Measurements from ENCODE around the gene P2RX3. TPM values are rescaled to one million over a fixed set of nuclear protein-coding genes. Genes with fewer than 3 reads are reported as not detected.

The P2RX3 gene
- total and polyA plus RNA-seq, 2 experiments from 2014 or later = 0.15 to 0.35 TPM

- peaks cover 36% of the 10 kb centered on the region for H3K79me2 ChIP-seq (replicated peaks; ENCODE audit: insufficient read depth)
- no peaks in the 10 kb centered on the region for H3K27me3 ChIP-seq (ENCODE audit: insufficient read depth)
- ATAC-seq = no peak
- Mint-ChIP-seq H3K9me3 (no peaks in the 10 kb centered on the region; the same call in 2 of the 3 replicates), H3K36me3 (ENCODE audit: low read depth) (peaks cover 41% of the 10 kb centered on the region), H3K4me1 (peaks cover 37% of the 10 kb centered on the region), H3K4me3 (no peak overlapping the region; the same call in 2 of the 3 replicates), H3K27ac (no peak overlapping the region), H3K27me3 (ENCODE audit: insufficient read depth, low read depth, poor library complexity) (peaks cover 11% of the 10 kb centered on the region)
- H3K36me3 ChIP-seq (ENCODE audit: insufficient read depth) = peaks cover 36% of the 10 kb centered on the region
- H2AFZ ChIP-seq = no peak overlapping the region
- no peak overlapping the region for H3K27ac ChIP-seq (ENCODE audit: low read depth)
- DNase-seq (ENCODE audit: low spot score) = no peak
- TF ChIP-seq JUNB (IDR thresholded peaks at IDR 0.05; ENCODE audit: unreplicated experiment) (no peak), STAT1 (IDR thresholded peaks at IDR 0.05; ENCODE audit: unreplicated experiment) (no peak), REST (IDR thresholded peaks at IDR 0.05; ENCODE audit: unreplicated experiment) (no peak), ETS1 (IDR thresholded peaks at IDR 0.05) (no peak)
- H4K20me1 ChIP-seq (replicated peaks; ENCODE audit: insufficient read depth) = peaks cover 14% of the 10 kb centered on the region
- H3K4me1 ChIP-seq (ENCODE audit: insufficient read depth) = peaks cover 32% of the 10 kb centered on the region
- H3K9me2 ChIP-seq (ENCODE audit: insufficient read depth) = no peaks in the 10 kb centered on the region
- no peak overlapping the region for H3K4me2 ChIP-seq
- H3F3A ChIP-seq (replicated peaks; ENCODE audit: low read depth) = peaks cover 16% of the 10 kb centered on the region
- no peak overlapping the region for H3K4me3 ChIP-seq
Measured at GRCh38 chr11:57313071-57313787, 24.9 kb upstream of the P2RX3 start.

GRCh38 chr11:57313788-57314135 is 24.4 kb upstream of the P2RX3 start:
- H3K9me2 ChIP-seq (ENCODE audit: insufficient read depth) = no peaks in the 10 kb centered on the region
- H3K4me1 Mint-ChIP-seq = peaks cover 36% of the 10 kb centered on the region
- peaks cover 10% of the 10 kb centered on the region for H3K27me3 Mint-ChIP-seq (ENCODE audit: insufficient read depth, low read depth, poor library complexity)
- peaks cover 38% of the 10 kb centered on the region for H3K79me2 ChIP-seq (replicated peaks; ENCODE audit: insufficient read depth)
- H4K20me1 ChIP-seq (replicated peaks; ENCODE audit: insufficient read depth) = peaks cover 14% of the 10 kb centered on the region
- H2AFZ ChIP-seq = no peak overlapping the region
- DNase-seq (ENCODE audit: low spot score) (no peak), ATAC-seq (no peak; the same call in 2 of the 3 replicates)
- TF ChIP-seq ZNF114 (CRISPR knock-in tag; IDR thresholded peaks at IDR 0.05) (no peak), ETS1 (IDR thresholded peaks at IDR 0.05) (no peak), EZH2phosphoT487 (IDR thresholded peaks at IDR 0.05; ENCODE audit: unreplicated experiment) (no peak)
- H3K4me3 ChIP-seq = no peak overlapping the region
- H3K27me3 ChIP-seq (ENCODE audit: insufficient read depth) = no peaks in the 10 kb centered on the region
- peaks cover 32% of the 10 kb centered on the region for H3K4me1 ChIP-seq (ENCODE audit: insufficient read depth)
- no peaks in the 10 kb centered on the region; the same call in 2 of the 3 replicates for H3K9me3 Mint-ChIP-seq
- H3F3A ChIP-seq (replicated peaks; ENCODE audit: low read depth) = peaks cover 16% of the 10 kb centered on the region
- no peak overlapping the region for H3K4me2 ChIP-seq
- H3K27ac ChIP-seq (ENCODE audit: low read depth) = peak overlapping the region; percentile 59; the same call in 1 of the 2 replicates
- peaks cover 36% of the 10 kb centered on the region for H3K36me3 ChIP-seq (ENCODE audit: insufficient read depth)
- peak overlapping the region; percentile 20; the same call in 1 of the 3 replicates for H3K4me3 Mint-ChIP-seq
- peak overlapping the region; percentile 78; the same call in 1 of the 2 replicates for H3K27ac Mint-ChIP-seq
- peaks cover 36% of the 10 kb centered on the region for H3K36me3 Mint-ChIP-seq (ENCODE audit: low read depth)
